ENCODE measurements around the gene PITHD1. TPM values are rescaled to one million over a fixed set of nuclear protein-coding genes. Genes with fewer than 3 reads are reported as not detected.

The PITHD1 gene
- total and polyA plus RNA-seq, 2 of the 8 experiments (the other 6 are each of a cell fraction or from before 2014, with no cell fraction given): 67.4 to 68.8 TPM

GRCh38 chr1:23796466-23797271 is 18.5 kb downstream of the PITHD1 start (continued):
- no peak for TF ChIP-seq CTBP2 (IDR thresholded peaks at IDR 0.05; ENCODE audit: borderline replicate concordance, insufficient read depth, insufficient read length, low read length)
- no peak for TF ChIP-seq EP300 (IDR thresholded peaks at IDR 0.05; ENCODE audit: borderline replicate concordance in 1 of 2, low read depth in 2 of 2, low read length in 2 of 2)
- no peak for TF ChIP-seq RBBP5 (IDR thresholded peaks at IDR 0.05; ENCODE audit: borderline replicate concordance, low read depth, low read length)
- TF ChIP-seq ATF3 (IDR thresholded peaks at IDR 0.05; ENCODE audit: insufficient read depth, low read depth, low read length): no peak
- TF ChIP-seq RFX5 (IDR thresholded peaks at IDR 0.05; ENCODE audit: borderline replicate concordance, low read depth, low read length): no peak
- peak in 1 of 2 experiments; percentile 38; a peak in 3 of 4 replicates for TF ChIP-seq RAD21 (IDR thresholded peaks at IDR 0.05 in 1 of 2, conservative IDR thresholded peaks at IDR 0.05 in 1 of 2; ENCODE audit: low read depth in 2 of 2, low read length in 2 of 2)
